Measurements from ENCODE around the gene C9orf152. TPM values are rescaled to one million over a fixed set of nuclear protein-coding genes. Genes with fewer than 3 reads are reported as not detected.

Gene C9orf152
- total RNA-seq, 6 donors from 2014 or later, result 6.3 to 26.3 (median 15.9) TPM

GRCh38 chr9:110189559-110190320, 18.2 kb downstream of the C9orf152 start:
- Histone ChIP-seq H3K9me3 (no peaks in the 10 kb centered on the region), H3K4me1 (peaks cover 35 to 65% (median 49%) of the 10 kb centered on the region in 4 donors), H3K27me3 (no peaks in the 10 kb centered on the region), H3K36me3 (no peaks in the 10 kb centered on the region), H3K27ac (peak overlapping the region; percentile 73 to 84 (median 78)), H3K4me3 (no peak overlapping the region)
- DNase-seq (peak in 1 of 2 donors; percentile 31), ATAC-seq (ENCODE audit: low FRiP score in 2 of 2) (no peak)
- no peak for TF ChIP-seq POLR2AphosphoS5 (IDR thresholded peaks at IDR 0.05)
- peak in 1 of 4 donors; percentile 5 for TF ChIP-seq POLR2A (IDR thresholded peaks at IDR 0.05)
- 60 to 76% methylated on average over 6 of the region's 6 CpGs for WGBS, 2 donors

DNA sequence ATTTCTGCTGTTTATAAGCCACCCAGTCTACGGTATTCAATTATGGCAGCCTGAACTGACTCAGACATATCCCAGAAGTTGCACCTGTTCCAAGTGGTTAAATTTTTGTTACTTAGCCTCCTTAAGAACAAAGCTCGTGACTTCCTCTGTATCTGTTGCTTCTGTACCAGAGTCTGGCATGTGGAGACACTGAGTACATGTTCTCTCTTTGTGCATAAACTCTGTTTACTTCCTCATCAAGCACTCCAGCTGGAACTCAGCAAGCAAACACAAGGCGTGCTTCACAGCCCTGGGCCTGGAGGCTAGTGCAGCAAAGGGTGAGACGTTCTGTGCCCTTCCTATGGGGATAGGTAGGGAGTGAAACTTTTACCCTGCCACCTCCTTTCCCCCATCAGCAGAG, 19.0 kb downstream of the C9orf152 start:
- TF ChIP-seq POLR2AphosphoS5 (IDR thresholded peaks at IDR 0.05) (peak; percentile 63 to 90), POLR2A (IDR thresholded peaks at IDR 0.05) (peak in 1 of 4 donors; percentile 62), EP300 (IDR thresholded peaks at IDR 0.05) (peak in 2 of 4 donors; percentile 29 to 96)
- TF ChIP-seq, protein P1, sequence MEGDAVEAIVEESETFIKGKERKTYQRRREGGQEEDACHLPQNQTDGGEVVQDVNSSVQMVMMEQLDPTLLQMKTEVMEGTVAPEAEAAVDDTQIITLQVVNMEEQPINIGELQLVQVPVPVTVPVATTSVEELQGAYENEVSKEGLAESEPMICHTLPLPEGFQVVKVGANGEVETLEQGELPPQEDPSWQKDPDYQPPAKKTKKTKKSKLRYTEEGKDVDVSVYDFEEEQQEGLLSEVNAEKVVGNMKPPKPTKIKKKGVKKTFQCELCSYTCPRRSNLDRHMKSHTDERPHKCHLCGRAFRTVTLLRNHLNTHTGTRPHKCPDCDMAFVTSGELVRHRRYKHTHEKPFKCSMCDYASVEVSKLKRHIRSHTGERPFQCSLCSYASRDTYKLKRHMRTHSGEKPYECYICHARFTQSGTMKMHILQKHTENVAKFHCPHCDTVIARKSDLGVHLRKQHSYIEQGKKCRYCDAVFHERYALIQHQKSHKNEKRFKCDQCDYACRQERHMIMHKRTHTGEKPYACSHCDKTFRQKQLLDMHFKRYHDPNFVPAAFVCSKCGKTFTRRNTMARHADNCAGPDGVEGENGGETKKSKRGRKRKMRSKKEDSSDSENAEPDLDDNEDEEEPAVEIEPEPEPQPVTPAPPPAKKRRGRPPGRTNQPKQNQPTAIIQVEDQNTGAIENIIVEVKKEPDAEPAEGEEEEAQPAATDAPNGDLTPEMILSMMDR (IDR thresholded peaks at IDR 0.05), result no peak
- H3K4me3 ChIP-seq, result no peak overlapping the region
- peaks cover 27 to 58% (median 43%) of the 10 kb centered on the region in 4 donors for H3K4me1 ChIP-seq
- no peaks in the 10 kb centered on the region for H3K27me3 ChIP-seq
- ATAC-seq (ENCODE audit: low FRiP score in 2 of 2) (peak; percentile 78 to 96), DNase-seq (peak in 1 of 2 donors; percentile 91)
- peak overlapping the region; percentile 74 to 84 (median 78) for H3K27ac ChIP-seq
- no peaks in the 10 kb centered on the region for H3K9me3 ChIP-seq
- WGBS, 2 donors, result 14 to 29% methylated on average over 4 of the region's 4 CpGs
- H3K36me3 ChIP-seq, result no peaks in the 10 kb centered on the region

- WGBS, 2 donors, result 59 to 70% methylated on average over 3 to 4 of the region's 4 CpGs
- no peaks in the 10 kb centered on the region for H3K9me3 ChIP-seq
- H3K27me3 ChIP-seq, result no peaks in the 10 kb centered on the region
- DNase-seq (peak in 1 of 2 donors; percentile 11), ATAC-seq (ENCODE audit: low FRiP score in 2 of 2) (no peak)
- no peak for TF ChIP-seq EP300 (IDR thresholded peaks at IDR 0.05)
- TF ChIP-seq POLR2AphosphoS5 (IDR thresholded peaks at IDR 0.05), result no peak
- TF ChIP-seq, protein P1 (IDR thresholded peaks at IDR 0.05), result no peak
- peak in 1 of 4 donors; percentile 40 for TF ChIP-seq POLR2A (IDR thresholded peaks at IDR 0.05)
- peak overlapping the region; percentile 74 to 84 (median 78) for H3K27ac ChIP-seq
- H3K4me3 ChIP-seq, result no peak overlapping the region
- no peaks in the 10 kb centered on the region for H3K36me3 ChIP-seq
- peaks cover 23 to 50% (median 40%) of the 10 kb centered on the region in 4 donors for H3K4me1 ChIP-seq
Measured at GRCh38 chr9:110188101-110188500, 19.9 kb downstream of the C9orf152 start.

- peaks cover 21 to 42% (median 37%) of the 10 kb centered on the region in 4 donors for H3K4me1 ChIP-seq
- H3K4me3 ChIP-seq, result no peak overlapping the region
- DNase-seq (no peak), ATAC-seq (ENCODE audit: low FRiP score in 2 of 2) (no peak)
- 53 to 60% methylated on average over 2 of the region's 2 CpGs for WGBS, 2 donors
- H3K9me3 ChIP-seq, result no peaks in the 10 kb centered on the region
- H3K36me3 ChIP-seq, result no peaks in the 10 kb centered on the region
- H3K27me3 ChIP-seq, result no peaks in the 10 kb centered on the region
- TF ChIP-seq EP300 (IDR thresholded peaks at IDR 0.05) (no peak), POLR2AphosphoS5 (IDR thresholded peaks at IDR 0.05) (no peak), POLR2A (IDR thresholded peaks at IDR 0.05) (no peak)
- TF ChIP-seq, protein P1 (IDR thresholded peaks at IDR 0.05), result no peak
- H3K27ac ChIP-seq, result peak overlapping the region in 2 of 4 donors; percentile 82 to 84
Measured at GRCh38 chr9:110187126-110187525, 20.8 kb downstream of the C9orf152 start.

- TF ChIP-seq EP300 (IDR thresholded peaks at IDR 0.05) (no peak), POLR2AphosphoS5 (IDR thresholded peaks at IDR 0.05) (no peak), POLR2A (IDR thresholded peaks at IDR 0.05) (no peak)
- TF ChIP-seq, protein P1 (IDR thresholded peaks at IDR 0.05), result no peak
- H3K4me1 ChIP-seq, result peaks cover 21 to 35% (median 34%) of the 10 kb centered on the region in 4 donors
- no peak overlapping the region for H3K4me3 ChIP-seq
- no peaks in the 10 kb centered on the region for H3K36me3 ChIP-seq
- DNase-seq (peak in 1 of 2 donors; percentile 6), ATAC-seq (ENCODE audit: low FRiP score in 2 of 2) (no peak)
- H3K9me3 ChIP-seq, result no peaks in the 10 kb centered on the region
- H3K27me3 ChIP-seq, result no peaks in the 10 kb centered on the region
- no peak overlapping the region for H3K27ac ChIP-seq
- 93 to 100% methylated on average over 2 of the region's 2 CpGs for WGBS, 2 donors
Measured at GRCh38 chr9:110186254-110186653, 21.7 kb downstream of the C9orf152 start.
